IMR-90 (cell line): ENCODE data around the gene KHNYN. TPM values are rescaled to one million over a fixed set of nuclear protein-coding genes. Genes with fewer than 3 reads are reported as not detected.
A peak's percentile ranks its signal among the peaks of the same experiment; 100 is the strongest.

ENCODE experiments used
- ATAC-seq: fragments of 200-7000 bp; cut with Tn5 transposase; 2 replicates; pipeline ENCODE4 v1.9.1; 2020; ENCODE audit warnings: low read depth, mild to moderate bottlenecking, moderate library complexity
- BruUV-seq: library from RNA; stranded (reverse); fragments of 400-500 nt; replicated peaks from 2 replicates; lab custom pipeline; 2021; lab: Mats Ljungman, UMichigan
- CTCF ChIA-PET: fragments of 300-600 bp; formaldehyde crosslinking; extraction: SDS; loops from one replicate; lab custom pipeline; 2021; ENCODE audit warnings: antibody characterized with exemption; lab: Yijun Ruan, JAX
- POLR2A ChIA-PET: fragments of 300-600 bp; sonication (Branson Sonifier 250); formaldehyde crosslinking; loops from one replicate; lab custom pipeline; 2022; ENCODE audit warnings: antibody characterized with exemption; ENCODE audit not compliant: unreplicated experiment; lab: Charles Lee
- DNase-seq: peaks from one replicate; pipeline ENCODE4 v3.0.0; 2013
- H2AFZ ChIP-seq: replicated peaks from 2 replicates; pipeline ENCODE3; 2013; ENCODE audit warnings: low read length, mild to moderate bottlenecking; ENCODE audit not compliant: poor library complexity
- H2AK5ac ChIP-seq: 2 replicates; pipeline ENCODE4 v1.6.1; 2013; ENCODE audit warnings: low read depth, low read length, inconsistent platforms
- H2AK9ac ChIP-seq: replicated peaks from 2 replicates; pipeline ENCODE3; 2013; ENCODE audit warnings: mild to moderate bottlenecking, low read depth, low read length, moderate library complexity; ENCODE audit not compliant: poor library complexity
- H2BK120ac ChIP-seq: 2 replicates; pipeline ENCODE4 v1.6.1; 2013; ENCODE audit warnings: low read depth, low read length, inconsistent platforms
- H2BK15ac ChIP-seq: 3 replicates; pipeline ENCODE4 v1.6.1; 2013; ENCODE audit warnings: low read depth, low read length, inconsistent platforms
- H2BK20ac ChIP-seq: 2 replicates; pipeline ENCODE4 v1.6.1; 2013; ENCODE audit warnings: low read depth, mild to moderate bottlenecking, inconsistent platforms, low read length, moderate library complexity
- H2BK5ac ChIP-seq: 2 replicates; pipeline ENCODE4 v1.6.1; 2013; ENCODE audit warnings: mild to moderate bottlenecking, low read depth, low read length, inconsistent platforms; ENCODE audit not compliant: poor library complexity, severe bottlenecking
- H3K14ac ChIP-seq: replicated peaks from 2 replicates; pipeline ENCODE4 v1.6.1; 2013; ENCODE audit warnings: low read depth, low read length, inconsistent platforms
- H3K18ac ChIP-seq: 2 replicates; pipeline ENCODE4 v1.6.1; 2013; ENCODE audit warnings: low read depth, low read length, control low read depth
- H3K23ac ChIP-seq: 2 replicates; pipeline ENCODE4 v1.6.1; 2013; ENCODE audit warnings: low read depth, low read length, inconsistent platforms
- H3K27ac ChIP-seq: 2 replicates; pipeline ENCODE4 v1.5.1; 2013; ENCODE audit warnings: mild to moderate bottlenecking, control low read depth, low read length; ENCODE audit not compliant: insufficient read depth
- H3K27me3 ChIP-seq: 2 replicates; pipeline ENCODE4 v1.6.1; 2013; ENCODE audit warnings: low read length; ENCODE audit not compliant: control insufficient read depth, insufficient read depth
- H3K36me3 ChIP-seq: 2 replicates; pipeline ENCODE4 v1.6.1; 2013; ENCODE audit warnings: low read length, mixed read lengths; ENCODE audit not compliant: control insufficient read depth, insufficient read depth
- H3K4ac ChIP-seq: 2 replicates; pipeline ENCODE4 v1.6.1; 2013; ENCODE audit warnings: low read depth, low read length, inconsistent platforms
- H3K4me1 ChIP-seq: 2 replicates; pipeline ENCODE4 v1.6.1; 2013; ENCODE audit warnings: low read length, mixed read lengths; ENCODE audit not compliant: control insufficient read depth, insufficient read depth
- H3K4me2 ChIP-seq: 2 replicates; pipeline ENCODE4 v1.6.1; 2013; ENCODE audit warnings: low read depth, mild to moderate bottlenecking, control low read depth, low read length, moderate library complexity
- H3K4me3 ChIP-seq: 2 replicates; pipeline ENCODE4 v1.5.1; 2013; ENCODE audit warnings: low read depth, mild to moderate bottlenecking, control low read depth, low read length, moderate library complexity; ENCODE audit not compliant: insufficient read depth
- H3K56ac ChIP-seq: 2 replicates; pipeline ENCODE4 v1.6.1; 2013; ENCODE audit warnings: low read length, inconsistent platforms; ENCODE audit not compliant: insufficient read depth; ENCODE audit errors: extremely low read depth
- H3K79me1 ChIP-seq, 2 experiments: 2 replicates each; pipeline ENCODE4 v1.6.1; 2013; ENCODE audit warnings: low read length in 2 of 2, inconsistent platforms in 1 of 2, low read depth in 1 of 2
- H3K9ac ChIP-seq: 2 replicates; pipeline ENCODE4 v1.6.1; 2013; ENCODE audit warnings: low read depth, low read length, control low read depth
- H3K9me1 ChIP-seq: 2 replicates; pipeline ENCODE4 v1.6.1; 2013; ENCODE audit warnings: low read length, inconsistent platforms; ENCODE audit not compliant: insufficient read depth
- H3K9me3 ChIP-seq: 2 replicates; pipeline ENCODE4 v1.6.1; 2013; ENCODE audit warnings: low read length; ENCODE audit not compliant: control insufficient read depth, insufficient read depth
- H4K20me1 ChIP-seq: 2 replicates; pipeline ENCODE4 v1.6.1; 2013; ENCODE audit warnings: low read length, inconsistent platforms; ENCODE audit not compliant: insufficient read depth
- H4K5ac ChIP-seq: 2 replicates; pipeline ENCODE4 v1.6.1; 2013; ENCODE audit warnings: mild to moderate bottlenecking, low read depth, low read length, control low read depth
- H4K8ac ChIP-seq, 2 experiments: 2 replicates each; pipeline ENCODE4 v1.6.1; 2013; ENCODE audit warnings: low read depth in 2 of 2, low read length in 2 of 2, control low read depth in 1 of 2, inconsistent platforms in 1 of 2
- H4K91ac ChIP-seq: 2 replicates; pipeline ENCODE4 v1.6.1; 2013; ENCODE audit warnings: low read depth, low read length, inconsistent platforms; ENCODE audit not compliant: insufficient read depth
- BHLHE40 ChIP-seq: fragments of 150-350 bp; IDR thresholded peaks from 2 replicates; pipeline ENCODE4 v1.6.1; 2016; ENCODE audit warnings: mild to moderate bottlenecking, low read depth, low read length
- CEBPB ChIP-seq: IDR thresholded peaks from 2 replicates; pipeline ENCODE4 v1.6.1; 2012; ENCODE audit warnings: low read depth, low read length, improper control_type of control experiment
- CHD1 ChIP-seq: IDR thresholded peaks from 2 replicates; pipeline ENCODE4 v1.6.1; 2012; ENCODE audit warnings: low read depth, low read length, improper control_type of control experiment
- CTCF ChIP-seq: conservative IDR thresholded peaks from 2 replicates; pipeline ENCODE4 v1.5.1; 2012; ENCODE audit warnings: mild to moderate bottlenecking, low read depth, low read length, improper control_type of control experiment
- ELK1 ChIP-seq: fragments of 150-350 bp; IDR thresholded peaks from 2 replicates; pipeline ENCODE4 v1.6.1; 2016; ENCODE audit warnings: low read depth, mild to moderate bottlenecking, low read length, moderate library complexity, borderline replicate concordance
- FOS ChIP-seq: fragments of 150-350 bp; IDR thresholded peaks from 2 replicates; pipeline ENCODE4 v1.6.1; 2016; ENCODE audit warnings: low read depth, low read length
- MAFK ChIP-seq: IDR thresholded peaks from 2 replicates; pipeline ENCODE4 v1.6.1; 2012; ENCODE audit warnings: low read depth, low read length, improper control_type of control experiment
- MAZ ChIP-seq: IDR thresholded peaks from 2 replicates; pipeline ENCODE4 v1.6.1; 2012; ENCODE audit warnings: low read depth, mild to moderate bottlenecking, low read length, improper control_type of control experiment, moderate library complexity, borderline replicate concordance
- MXI1 ChIP-seq: IDR thresholded peaks from 2 replicates; pipeline ENCODE4 v1.6.1; 2012; ENCODE audit warnings: low read depth, mild to moderate bottlenecking, low read length, moderate library complexity, borderline replicate concordance
- NFE2L2 ChIP-seq: fragments of 150-350 bp; IDR thresholded peaks from 2 replicates; pipeline ENCODE4 v1.6.1; 2016; ENCODE audit warnings: low read depth, mild to moderate bottlenecking, low read length
- POLR2A ChIP-seq: IDR thresholded peaks from 2 replicates; pipeline ENCODE4 v1.6.1; 2012; ENCODE audit warnings: mild to moderate bottlenecking, low read depth, low read length
- RAD21 ChIP-seq: IDR thresholded peaks from 2 replicates; pipeline ENCODE4 v1.6.1; 2012; ENCODE audit warnings: low read length, improper control_type of control experiment
- RCOR1 ChIP-seq: IDR thresholded peaks from 2 replicates; pipeline ENCODE4 v1.6.1; 2012; ENCODE audit warnings: mild to moderate bottlenecking, low read length, improper control_type of control experiment; ENCODE audit not compliant: insufficient replicate concordance
- RFX5 ChIP-seq: IDR thresholded peaks from 2 replicates; pipeline ENCODE4 v1.8.0; 2012; ENCODE audit warnings: low read depth, mild to moderate bottlenecking, low read length, moderate library complexity
- SMC3 ChIP-seq: fragments of 150-350 bp; IDR thresholded peaks from 2 replicates; pipeline ENCODE4 v1.6.1; 2016; ENCODE audit warnings: low read depth, mild to moderate bottlenecking, antibody characterized with exemption, low read length, moderate library complexity
- USF2 ChIP-seq: fragments of 150-350 bp; IDR thresholded peaks from 2 replicates; pipeline ENCODE4 v1.6.1; 2017; ENCODE audit warnings: mild to moderate bottlenecking, antibody characterized with exemption, low read length, low read depth
- WGBS, 2 experiments: methylation state at CpG; one replicate each; pipeline versions ENCODE4 v1.1.5 to v1.1.7; 2013; ENCODE audit warnings: missing lambda C conversion rate in 2 of 2; ENCODE audit not compliant: insufficient read length in 1 of 2; ENCODE audit errors: extremely low coverage in 2 of 2; 5-methylcytosine and 5-hydroxymethylcytosine counted together
- dilution Hi-C: fragments of 300-500 bp; cut with HindIII; formaldehyde crosslinking; loops from one replicate; pipeline ENCODE4 v1.14.3; 2018; ENCODE audit warnings: low sequenced_read_pairs; ENCODE audit not compliant: unreplicated experiment
- in situ Hi-C: fragments of 300-500 bp; cut with MboI; formaldehyde crosslinking; loops from 3 replicates; pipeline ENCODE4 v1.14.3; 2019; ENCODE audit warnings: low sequenced_read_pairs, inconsistent platforms, mixed read lengths
- intact Hi-C: fragments of 100-400 bp; cut with micrococcal nuclease; formaldehyde crosslinking; loops from 2 replicates; pipeline ENCODE4 v1.10.0; 2022
- polyA plus RNA-seq, 3 experiments: library from polyadenylated mRNA; depleted of rRNA; stranded (reverse); fragments of >200 nt; gene quantifications; 2 replicates each; pipeline ENCODE4 v1.2.3, GENCODE V29; 2012; ENCODE audit warnings: low replicate concordance in 1 of 3
- total RNA-seq: library from RNA; depleted of rRNA; stranded (reverse); fragments of >200 nt; gene quantifications from 2 replicates; pipeline ENCODE4 v1.2.3, GENCODE V29; 2012

Gene KHNYN
- total and polyA plus RNA-seq, 2 of the 4 experiments (the other 2 are of a cell fraction), result 18.9 to 24.4 TPM

GRCh38 chr14:24409956-24410355 is 19.8 kb upstream of the KHNYN start:
- no peak for TF ChIP-seq CEBPB
- no peak for TF ChIP-seq MXI1
- TF ChIP-seq NFE2L2, result no peak
- no peak for TF ChIP-seq BHLHE40
- TF ChIP-seq SMC3, result no peak
- TF ChIP-seq RCOR1, result no peak
- TF ChIP-seq POLR2A, result no peak
- no peak for TF ChIP-seq RAD21
- TF ChIP-seq CHD1, result no peak
- TF ChIP-seq ELK1, result no peak
- TF ChIP-seq USF2, result no peak
- TF ChIP-seq MAFK, result no peak
- TF ChIP-seq FOS, result no peak
- no peak for TF ChIP-seq RFX5
- TF ChIP-seq CTCF, result no peak
- no peak for TF ChIP-seq MAZ
- ChIA-PET CTCF (no interaction called here), POLR2A (no interaction called here)

More at GRCh38 chr14:24409956-24410355, 19.8 kb upstream of the KHNYN start:
- H3K9ac ChIP-seq, result no peak overlapping the region
- no peak overlapping the region for H2BK20ac ChIP-seq
- H3K4me1 ChIP-seq, result no peaks in the 10 kb centered on the region
- no TSS peak for BruUV-seq
- no peaks in the 10 kb centered on the region for H3K27me3 ChIP-seq
- no peak overlapping the region for H3K4ac ChIP-seq
- H2AFZ ChIP-seq, result no peak overlapping the region
- peak overlapping the region; percentile 43 for H2AK9ac ChIP-seq
- no peak for DNase-seq
- H3K4me3 ChIP-seq, result no peak overlapping the region
- H2BK15ac ChIP-seq, result no peak overlapping the region
- H2BK5ac ChIP-seq, result no peak overlapping the region
- no peak for ATAC-seq
- no peak overlapping the region for H3K18ac ChIP-seq
- H3K4me2 ChIP-seq, result no peak overlapping the region
- H2BK120ac ChIP-seq, result no peak overlapping the region
- in situ Hi-C loops (no loop called here), intact Hi-C loops (no loop called here), dilution Hi-C loops (no loop called here)
- no peak overlapping the region for H2AK5ac ChIP-seq
- H3K14ac ChIP-seq, result no peak overlapping the region
- H4K20me1 ChIP-seq, result 0 out of 2 replicates have a peak, but pooled peaks cover 3% of the 10 kb centered on the region
- no peak overlapping the region for H4K8ac ChIP-seq
- peaks cover 39% of the 10 kb centered on the region; the same call in 1 of the 2 replicates for H3K36me3 ChIP-seq
- H3K56ac ChIP-seq, result no peak overlapping the region
- H3K9me3 ChIP-seq, result no peaks in the 10 kb centered on the region
- peaks cover 3% of the 10 kb centered on the region; the same call in 1 of the 2 replicates for H3K9me1 ChIP-seq
- no peak overlapping the region for H4K91ac ChIP-seq
- WGBS, 2 experiments, result 60% methylated on average over 1 of the region's 10 CpGs; no CpG with 5 or more reads in 1 of the 2 experiments
- H3K23ac ChIP-seq, result no peak overlapping the region
- H3K79me1 ChIP-seq, result no peaks in the 10 kb centered on the region; a peak in 1 of 4 replicates
- H4K5ac ChIP-seq, result no peak overlapping the region
- no peak overlapping the region for H3K27ac ChIP-seq
